NCI-H524 treated with DMSO at 0.1 percent for 48 hours (cell line): ENCODE data around the gene TAF6L.
"Not testable (repeated sequence)": the region's sequence is repeated elsewhere in the genome, so short reads cannot be mapped to it uniquely, and the experiment has no call there.

Experiments used
- DNase-seq: peaks from one replicate; lab custom pipeline; 2025; lab: John Stamatoyannopoulos, UW

Gene TAF6L

DNA sequence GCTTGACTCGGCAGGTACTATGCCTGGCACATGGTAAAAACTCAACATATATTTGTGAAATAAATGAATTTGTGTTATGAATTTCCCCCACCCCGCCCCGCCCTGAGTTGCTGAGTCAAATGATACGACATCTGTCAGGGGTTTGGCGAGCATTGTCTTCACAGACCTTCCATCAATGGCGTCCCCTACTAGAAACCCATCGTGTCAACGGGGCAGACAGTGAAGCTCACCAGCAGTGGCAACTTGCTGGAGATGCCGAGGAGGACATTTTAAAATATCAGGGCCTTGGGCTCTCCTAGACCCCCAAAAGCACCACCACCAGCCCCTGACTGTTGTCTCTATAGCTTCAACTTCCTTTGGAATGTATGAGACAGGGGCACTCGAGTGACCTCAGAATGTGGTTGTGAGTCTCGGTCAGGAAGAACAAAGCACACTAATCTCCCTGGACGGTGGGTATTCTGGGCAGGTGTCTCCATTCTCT is 34.8 kb downstream of the TAF6L start:
- DNase-seq = peak; percentile 21

DNA sequence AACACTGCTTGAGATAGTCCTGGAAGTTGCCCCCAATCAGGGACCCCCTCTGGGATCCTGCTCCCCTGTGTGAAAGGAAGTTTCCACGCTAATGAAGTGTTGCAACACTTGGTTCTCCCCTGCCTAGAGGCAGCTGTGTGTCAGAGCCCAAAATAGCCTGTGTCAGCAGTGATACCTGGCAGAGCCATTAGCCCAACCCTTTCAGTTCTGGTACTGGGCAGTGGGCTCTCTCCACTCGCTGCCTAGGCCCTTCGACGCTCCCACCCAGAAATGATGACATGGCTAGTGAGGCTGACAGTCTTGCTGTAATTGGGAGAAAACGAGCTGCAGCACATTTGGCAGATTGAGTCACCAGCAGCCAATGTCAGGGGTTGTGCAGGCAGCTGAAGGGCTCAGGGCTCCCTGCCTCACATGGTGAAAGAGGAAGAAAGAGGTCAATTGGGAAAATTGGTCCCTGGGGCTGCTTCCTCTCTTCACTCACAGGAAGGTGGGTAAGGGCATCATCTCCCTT is 35.5 kb downstream of the TAF6L start:
- no peak for DNase-seq

DNA sequence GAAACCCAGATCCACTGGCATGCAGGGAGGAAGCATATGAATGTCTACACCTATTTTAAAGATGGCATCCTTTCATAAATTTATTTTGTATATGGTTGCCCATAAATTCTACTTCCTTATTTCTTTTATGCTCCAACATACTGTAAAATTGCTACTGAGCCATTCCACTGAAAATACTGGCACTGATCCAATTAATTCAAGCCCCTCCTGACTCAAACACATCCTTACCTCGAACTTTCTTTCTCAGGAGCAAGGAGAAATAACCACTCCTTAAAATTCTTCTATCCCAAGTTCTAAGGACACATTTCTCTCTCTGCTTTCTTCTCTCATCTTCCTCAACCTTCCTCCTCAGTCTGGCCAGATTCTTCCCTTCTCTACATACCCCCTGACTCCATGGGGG is 39.6 kb downstream of the TAF6L start:
- no peak for DNase-seq

DNA sequence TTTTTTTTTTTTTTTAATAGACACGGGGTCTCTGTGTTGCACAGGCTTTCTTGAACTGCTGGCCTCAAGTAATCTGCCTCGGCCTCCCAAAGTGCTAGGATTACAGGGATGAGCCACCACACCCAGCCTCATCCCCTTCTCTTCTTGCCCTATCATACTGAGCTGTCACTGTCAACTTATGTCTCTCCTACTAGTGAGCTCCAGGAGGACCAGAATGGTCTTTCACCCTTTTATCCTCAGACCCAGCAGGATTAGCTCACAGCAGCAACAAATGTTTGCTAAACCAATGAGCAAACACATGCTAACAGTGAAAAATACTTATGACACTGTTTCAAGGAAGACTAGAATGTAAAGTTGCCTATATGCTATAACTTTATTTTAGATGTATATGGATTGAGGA is 40.5 kb downstream of the TAF6L start:
- DNase-seq = no peak

DNA sequence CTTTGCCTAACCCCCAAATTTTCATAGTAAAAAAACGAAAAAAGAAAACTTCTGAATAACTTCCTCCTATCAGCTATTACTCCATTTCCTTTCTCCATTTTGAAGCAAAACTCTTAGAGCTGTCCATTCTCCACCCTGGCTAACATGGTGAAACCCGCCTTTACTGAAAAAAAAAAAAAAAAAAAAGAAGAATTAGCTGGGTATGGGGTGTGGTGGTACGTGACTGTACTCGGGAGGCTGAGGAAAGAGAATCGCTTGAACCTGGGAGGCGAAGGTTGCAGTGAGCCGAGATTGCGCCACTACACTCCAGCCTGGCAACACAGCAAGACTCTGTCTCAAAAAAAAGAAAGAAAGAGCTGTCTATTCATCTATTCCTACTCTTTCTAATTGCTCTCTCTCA is 45.4 kb downstream of the TAF6L start:
- DNase-seq = no peak

DNA sequence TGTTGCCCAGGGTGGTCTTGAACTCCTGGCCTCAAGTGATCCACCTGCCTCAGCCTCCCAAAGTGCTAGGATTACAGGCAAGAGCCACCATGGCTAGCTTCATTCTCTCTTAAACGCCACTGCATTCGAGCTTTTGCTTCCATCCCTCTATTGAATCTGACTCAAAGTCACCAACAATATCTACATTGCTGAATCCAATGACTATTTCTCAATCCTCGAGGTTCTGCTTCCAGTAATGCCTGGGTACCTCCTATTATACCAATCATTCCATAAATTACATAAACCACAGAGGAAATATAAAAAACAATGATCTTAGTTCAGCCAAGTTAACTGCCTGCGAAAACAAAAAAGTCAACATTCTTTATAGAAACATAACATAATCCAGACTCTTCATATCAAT is 45.9 kb downstream of the TAF6L start:
- DNase-seq = no peak

DNA sequence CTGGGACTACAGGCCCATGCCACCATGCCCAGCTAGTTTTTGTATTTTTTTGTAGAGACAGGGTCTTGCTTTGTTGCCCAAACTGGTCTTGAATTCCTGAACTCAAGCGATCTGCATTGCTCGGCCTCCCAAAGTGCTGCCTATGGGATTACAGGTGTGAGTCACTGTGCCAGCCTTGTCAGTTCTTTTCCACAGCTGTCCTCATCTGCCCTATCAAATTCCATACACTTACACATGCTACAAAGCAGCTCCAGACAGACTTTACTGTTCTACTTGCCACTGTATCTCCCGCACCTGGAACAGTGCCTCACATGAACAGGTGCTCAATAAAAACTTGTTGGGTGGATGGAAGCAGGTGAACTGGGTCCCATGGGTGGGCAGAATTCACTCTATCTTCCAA is 52.5 kb downstream of the TAF6L start:
- DNase-seq = no peak

DNA sequence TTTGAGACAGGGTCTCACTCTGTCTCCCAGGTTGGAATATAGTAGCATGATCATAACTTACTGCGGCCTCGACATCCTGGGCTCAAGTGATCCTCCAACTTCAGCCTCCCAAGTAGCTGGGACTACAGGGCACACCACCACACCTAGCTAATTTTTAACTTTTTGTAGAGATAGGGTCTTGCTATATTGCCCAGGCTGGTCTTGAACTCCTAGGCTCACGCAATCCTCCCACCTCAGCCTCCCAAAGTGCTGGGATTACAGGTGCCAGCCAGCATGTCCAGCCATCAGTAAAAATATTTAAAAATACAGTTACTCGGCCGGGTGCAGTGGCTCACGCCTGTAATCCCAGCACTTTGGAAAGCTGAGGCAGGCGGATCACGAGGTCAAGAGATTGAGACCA is 56.9 kb downstream of the TAF6L start:
- not testable (repeated sequence) for DNase-seq

DNA sequence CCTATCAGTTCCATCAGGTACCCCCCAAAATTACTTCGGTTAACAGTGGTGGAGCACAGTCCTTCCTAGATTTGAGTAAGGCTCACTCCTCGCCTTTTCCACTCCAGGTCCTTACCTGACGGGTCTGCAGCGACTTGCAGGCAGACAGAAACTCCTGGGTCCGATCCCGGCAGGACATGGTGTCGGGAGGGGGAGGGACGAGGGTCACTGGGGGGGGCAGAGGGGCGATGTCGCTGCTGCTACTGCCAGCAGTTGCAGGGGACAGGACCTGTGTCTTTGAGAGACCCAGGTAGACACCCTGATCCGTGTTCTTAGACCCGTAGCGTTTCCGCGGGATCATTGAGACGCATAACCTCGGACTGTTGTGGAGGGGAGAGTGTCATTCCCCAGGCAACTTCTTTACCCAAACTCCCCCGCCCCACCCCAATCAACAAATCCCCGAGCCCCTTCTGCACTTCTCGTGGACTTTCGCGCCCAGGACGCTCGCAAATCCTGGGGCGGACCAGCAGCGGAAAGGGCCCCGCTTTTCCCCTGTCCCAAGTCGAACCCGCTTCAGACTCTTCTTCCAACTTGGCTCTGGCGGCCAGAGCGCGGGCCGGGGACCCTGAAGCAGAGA is 59.8 kb downstream of the TAF6L start:
- no peak for DNase-seq

DNA sequence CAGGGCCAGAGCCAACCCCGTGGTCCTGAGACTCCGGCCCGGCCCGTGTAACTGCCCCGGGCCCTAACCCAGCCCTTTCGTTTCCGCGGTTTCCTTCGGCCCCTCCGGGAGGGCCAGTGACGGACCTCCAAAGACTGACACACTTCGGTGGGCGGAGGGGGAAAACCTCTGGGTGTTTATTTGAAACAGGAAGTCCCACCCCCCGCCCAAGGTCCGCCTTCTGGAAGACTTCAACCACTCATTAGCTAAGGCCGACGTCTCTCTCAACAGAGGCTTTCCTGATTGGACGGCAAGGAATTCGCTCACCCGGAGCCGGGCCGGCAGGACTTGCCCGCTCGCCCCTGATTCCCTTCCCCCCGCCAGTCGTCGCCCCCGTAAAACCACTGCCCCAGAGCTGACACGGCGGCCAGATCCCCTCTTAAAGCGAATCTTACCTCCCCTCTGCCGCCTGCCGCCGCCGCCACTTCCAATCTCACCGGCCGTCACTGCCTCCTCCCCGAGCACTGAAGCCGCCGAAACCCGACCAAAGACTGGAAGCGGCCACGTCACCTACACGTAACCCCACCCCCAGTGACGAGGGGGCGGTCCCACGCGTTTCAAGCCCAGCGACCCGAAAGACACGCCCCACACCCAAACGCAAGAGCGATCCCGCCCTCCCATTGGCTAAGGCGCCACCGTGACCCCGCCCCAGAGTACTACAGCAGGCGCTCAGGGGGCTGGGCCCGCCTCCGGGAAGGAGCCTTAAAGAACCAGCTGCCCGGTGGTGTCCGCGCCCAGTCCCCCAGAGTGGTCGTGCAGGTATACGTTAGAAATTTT is 60.5 kb downstream of the TAF6L start, which contains the start of gene STX5:
Gene STX5, minus strand, starts transcription at position 532 of the 816 bp plus-strand sequence. CDS start 808 bp downstream, outside the sequence.
- peak; percentile 91 for DNase-seq

DNA sequence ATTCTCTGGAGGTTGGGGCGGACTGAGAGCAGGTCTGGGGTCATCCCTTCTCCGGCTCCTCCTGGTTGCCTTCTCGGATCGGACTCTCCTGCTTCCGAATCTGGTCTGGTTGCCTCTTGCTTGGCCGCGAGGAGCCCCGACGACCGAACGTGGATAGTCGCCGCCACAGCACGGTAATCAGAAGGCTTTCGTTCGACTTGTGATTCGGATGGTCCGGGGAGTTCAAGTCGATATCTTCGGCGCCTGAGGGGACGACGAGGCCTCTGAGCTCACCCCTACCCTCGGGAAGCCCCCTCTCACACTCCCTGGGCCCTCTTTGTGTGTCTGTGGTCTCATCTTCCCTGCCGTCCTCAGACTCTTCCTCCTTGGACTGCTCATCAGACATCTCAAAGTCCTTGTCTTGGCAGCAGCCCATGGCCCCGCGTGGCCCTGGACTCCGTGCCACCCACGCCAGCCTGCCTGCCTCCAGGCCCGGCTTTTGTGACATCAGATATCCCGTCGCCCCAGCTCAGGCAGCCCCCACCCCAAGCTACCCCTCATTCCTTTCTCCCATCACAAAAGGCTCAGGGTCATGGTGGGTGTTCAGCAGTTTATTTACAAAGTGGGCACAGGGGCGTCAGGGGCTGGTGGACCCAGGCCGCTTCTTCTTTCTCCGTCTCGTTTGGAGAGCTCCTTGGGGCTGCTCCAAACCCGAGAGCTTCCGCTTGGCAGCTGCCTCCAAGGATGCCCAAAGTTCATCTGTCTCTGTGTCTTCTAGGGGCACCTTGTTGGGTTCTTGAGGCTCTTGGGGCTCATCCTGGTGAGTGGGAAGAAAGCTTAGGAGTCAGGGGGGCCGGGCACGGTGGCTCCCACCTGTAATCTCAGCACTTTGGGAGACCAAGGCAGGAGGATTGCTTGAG is 61.4 kb downstream of the TAF6L start, which contains the start of gene TEX54:
Gene TEX54, minus strand, starts transcription at position 506 of the 899 bp plus-strand sequence.
- DNase-seq = no peak

DNA sequence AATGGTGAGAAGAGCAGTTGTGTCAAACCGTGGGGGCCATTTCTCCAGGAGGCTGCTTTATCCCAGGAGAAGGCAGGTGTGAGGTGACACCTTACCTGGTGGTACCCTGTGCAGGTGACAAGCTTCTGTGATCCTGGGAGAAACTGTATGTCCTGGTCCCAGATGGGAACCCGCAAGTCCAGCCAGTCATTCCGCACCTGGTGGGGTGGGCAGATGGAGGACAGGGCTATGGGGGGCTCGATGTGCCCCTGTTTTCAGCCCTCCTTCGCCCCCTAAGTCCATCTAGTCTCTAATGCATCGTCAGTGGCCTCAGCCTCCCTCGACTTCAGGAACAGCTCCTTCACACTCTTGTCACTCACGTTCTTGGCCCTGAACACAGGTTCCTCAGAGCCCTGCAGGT is 64.1 kb downstream of the TAF6L start:
- DNase-seq = no peak
